Fibroblast of lung (primary cell): Measurements from ENCODE around the gene AGBL4.
"Not testable (repeated sequence)": the region's sequence is repeated elsewhere in the genome, so short reads cannot be mapped to it uniquely, and the experiment has no call there.

ENCODE experiments used
- CTCF ChIP-seq, 2 donors: IDR thresholded peaks in 1 of 2; conservative IDR thresholded peaks in 1 of 2; 1 replicate in 1 of 2; 2 replicates in 1 of 2; pipeline ENCODE4 v1.5.1; 2011 to 2012; ENCODE audit warnings: low read length in 2 of 2, control low read depth in 1 of 2, inconsistent platforms in 1 of 2, low read depth in 1 of 2, mild to moderate bottlenecking in 1 of 2
- EZH2 ChIP-seq: IDR thresholded peaks from 2 replicates; pipeline ENCODE4 v1.5.1; 2012; ENCODE audit warnings: low read length, control low read depth, mild to moderate bottlenecking; ENCODE audit errors: missing control alignments

- not testable (repeated sequence) for TF ChIP-seq EZH2; CTCF (conservative IDR thresholded peaks at IDR 0.05 in 1 of 2, IDR thresholded peaks at IDR 0.05 in 1 of 2; ENCODE audit: low read depth in 1 of 2, low read length in 2 of 2)
Observed at GRCh38 chr1:49302400-49302799, 721.4 kb downstream of the AGBL4 start.
